B cell (primary cell): ENCODE results near the gene NAA35. TPM values are rescaled to one million over a fixed set of nuclear protein-coding genes. Genes with fewer than 3 reads are reported as not detected.

Experiments used
- ATAC-seq: fragments of 200-7000 bp; cut with Tn5 transposase; one replicate; pipeline ENCODE4 v1.10.0; 2021; ENCODE audit warnings: low read depth, mild to moderate bottlenecking, moderate number of reproducible peaks, moderate library complexity
- CTCF ChIA-PET: fragments of 350-600 bp; sonication (Branson Sonifier 250); formaldehyde crosslinking; loops from one replicate; lab custom pipeline; 2021; ENCODE audit warnings: antibody characterized with exemption, inconsistent platforms; lab: Charles Lee
- POLR2A ChIA-PET: fragments of 350-600 bp; sonication (Branson Sonifier 250); formaldehyde crosslinking; loops from one replicate; lab custom pipeline; 2021; ENCODE audit warnings: antibody characterized with exemption; lab: Charles Lee
- DNase-seq: peaks from one replicate; pipeline ENCODE4 v3.0.0; 2013
- H2AFZ ChIP-seq: 2 replicates; pipeline ENCODE4 v1.6.1; 2012; ENCODE audit warnings: mild to moderate bottlenecking, low read depth, low read length; ENCODE audit not compliant: insufficient read depth, poor library complexity, severe bottlenecking
- H3K27ac ChIP-seq, 2 donors: 1 replicate in 1 of 2; 2 replicates in 1 of 2; pipeline ENCODE4 v1.5.1; 2012 to 2013; ENCODE audit warnings: low read length in 2 of 2, mild to moderate bottlenecking in 2 of 2, moderate library complexity in 1 of 2
- H3K27me3 ChIP-seq, 4 experiments: fragments of 200-600 bp in 1 of 4; sonication (generic) in 1 of 4; replicated peaks in 1 of 4; 1 replicate in 2 of 4; 2 replicates in 2 of 4; pipeline versions ENCODE4 v1.6.1 to v1.7.0; 2013 to 2016; ENCODE audit warnings: low read length in 3 of 4, mild to moderate bottlenecking in 2 of 4, mixed read lengths in 1 of 4, moderate library complexity in 1 of 4; ENCODE audit not compliant: insufficient read depth in 4 of 4, control insufficient read depth in 3 of 4; ENCODE audit errors: control extremely low read depth in 1 of 4
- H3K36me3 ChIP-seq, 2 experiments: replicated peaks in 1 of 2; 1 replicate in 1 of 2; 2 replicates in 1 of 2; pipeline versions ENCODE4 v1.6.1 to v1.7.1; 2013; ENCODE audit warnings: low read length in 1 of 2; ENCODE audit not compliant: insufficient read depth in 2 of 2, control insufficient read depth in 1 of 2; ENCODE audit errors: control extremely low read depth in 1 of 2, extremely low read depth in 1 of 2
- H3K4me1 ChIP-seq, 2 donors: fragments of 200-600 bp in 1 of 2; sonication (generic) in 1 of 2; 1 replicate in 1 of 2; 2 replicates in 1 of 2; pipeline versions ENCODE4 v1.5.1 to v1.6.1; 2013 to 2017; ENCODE audit warnings: low read length in 2 of 2; ENCODE audit not compliant: control insufficient read depth in 2 of 2, insufficient read depth in 2 of 2
- H3K4me2 ChIP-seq: replicated peaks from 2 replicates; pipeline ENCODE3; 2012; ENCODE audit warnings: mild to moderate bottlenecking, low read depth, low read length; ENCODE audit not compliant: poor library complexity, severe bottlenecking
- H3K4me3 ChIP-seq, 5 experiments: fragments of 200-600 bp in 1 of 5; sonication (generic) in 1 of 5; 1 replicate in 3 of 5; 2 replicates in 2 of 5; pipeline versions ENCODE4 v1.5.1 to v1.7.0; 2011 to 2016; ENCODE audit warnings: low read length in 4 of 5, mild to moderate bottlenecking in 4 of 5, low read depth in 2 of 5, control low read depth in 1 of 5, moderate library complexity in 1 of 5; ENCODE audit not compliant: insufficient read depth in 1 of 5; ENCODE audit errors: control extremely low read depth in 1 of 5, extremely low read depth in 1 of 5
- H3K79me2 ChIP-seq: fragments of 200-600 bp; sonication (generic); one replicate; pipeline ENCODE4 v1.6.0; 2016; ENCODE audit warnings: low read length; ENCODE audit not compliant: control insufficient read depth, insufficient read depth
- H3K9ac ChIP-seq: fragments of 200-600 bp; sonication (generic); 2 replicates; pipeline ENCODE4 v1.6.1; 2017; ENCODE audit warnings: mild to moderate bottlenecking, low read length, moderate library complexity
- H3K9me3 ChIP-seq, 3 donors: one replicate each; pipeline versions ENCODE4 v1.6.1 to v1.7.1; 2013; ENCODE audit warnings: low read length in 2 of 3; ENCODE audit not compliant: control insufficient read depth in 2 of 3, insufficient read depth in 1 of 3; ENCODE audit errors: control extremely low read depth in 1 of 3
- H4K20me1 ChIP-seq: 2 replicates; pipeline ENCODE4 v1.6.0; 2012; ENCODE audit warnings: mild to moderate bottlenecking, low read length; ENCODE audit not compliant: insufficient read depth, control insufficient read depth, poor library complexity, severe bottlenecking
- H3K27ac Mint-ChIP-seq: one replicate; pipeline ENCODE4 v1.8.0; 2021; ENCODE audit warnings: mixed read lengths
- H3K27me3 Mint-ChIP-seq: one replicate; pipeline ENCODE4 v1.8.0; 2021; ENCODE audit warnings: mixed read lengths
- H3K4me1 Mint-ChIP-seq: one replicate; pipeline ENCODE4 v1.8.0; 2021; ENCODE audit warnings: mixed read lengths
- H3K4me3 Mint-ChIP-seq: one replicate; pipeline ENCODE4 v1.8.0; 2021; ENCODE audit warnings: mixed read lengths
- H3K9me3 Mint-ChIP-seq: one replicate; pipeline ENCODE4 v1.8.0; 2022; ENCODE audit warnings: mixed read lengths; ENCODE audit not compliant: insufficient read depth
- CTCF ChIP-seq: fragments of 200-600 bp; IDR thresholded peaks from one replicate; pipeline ENCODE4 v1.8.0; 2022; ENCODE audit warnings: antibody characterized with exemption, mild to moderate bottlenecking
- EZH2 ChIP-seq: IDR thresholded peaks from 2 replicates; pipeline ENCODE4 v1.6.1; 2012; ENCODE audit warnings: borderline replicate concordance, low read depth, mild to moderate bottlenecking, moderate library complexity, low read length; ENCODE audit not compliant: insufficient read depth, poor library complexity, severe bottlenecking
- WGBS: methylation state at CpG from one replicate; pipeline ENCODE4 v1.1.5; 2013; ENCODE audit warnings: missing lambda C conversion rate; ENCODE audit not compliant: insufficient coverage; 5-methylcytosine and 5-hydroxymethylcytosine counted together
- intact Hi-C: fragments of 100-400 bp; cut with micrococcal nuclease; formaldehyde crosslinking; loops from one replicate; pipeline ENCODE4 v1.10.0; 2022
- polyA plus RNA-seq: library from polyadenylated mRNA; depleted of rRNA; stranded (reverse); fragments of >200 nt; gene quantifications from 2 replicates; pipeline ENCODE4 v1.2.3, GENCODE V29; 2012
- total RNA-seq, 2 donors: library from RNA; stranded (reverse); fragments of 120-200 nt in 1 of 2; gene quantifications; 1 replicate in 1 of 2; 2 replicates in 1 of 2; pipeline versions ENCODE4 v1.2.3 to v1.2.4, GENCODE V29; 2013 to 2022

Gene NAA35
- total and polyA plus RNA-seq, 2 donors (not counting 1 experiment from before 2014, with no cell fraction given), result 4.5 to 26.2 TPM

DNA sequence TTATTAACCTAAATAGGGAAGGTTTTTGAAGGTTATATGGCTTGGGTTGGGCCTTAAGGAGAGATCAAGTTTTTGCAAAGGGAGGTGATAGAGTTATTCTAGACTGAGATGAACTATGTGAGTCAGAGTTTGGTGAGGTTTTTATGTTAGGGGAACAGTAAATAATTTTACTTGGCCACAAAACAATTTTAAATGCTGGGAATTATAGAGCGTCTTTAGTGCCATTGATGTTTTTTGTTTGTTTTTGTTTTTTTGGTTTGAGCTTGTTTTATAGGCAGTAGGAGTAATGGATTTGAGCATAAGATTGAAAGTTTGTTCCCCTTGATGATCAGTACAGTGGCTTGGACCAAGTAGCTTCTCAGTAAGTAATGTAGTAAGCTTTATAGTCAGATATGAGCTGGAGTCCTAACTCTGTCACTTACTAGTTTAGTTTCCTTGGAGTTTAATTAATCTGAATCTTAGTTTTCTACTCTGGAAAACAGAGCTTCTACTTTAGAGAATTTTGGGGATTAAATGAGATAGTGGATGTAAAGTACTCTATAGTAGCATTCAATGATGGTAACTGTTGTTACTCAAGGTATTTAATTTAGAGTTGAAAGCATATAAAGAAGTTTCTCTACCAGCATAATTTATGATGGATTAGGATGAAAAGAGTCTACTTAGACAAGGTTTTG is 2.9 kb downstream of the NAA35 start:
- Histone ChIP-seq H3K4me3 (no peak overlapping the region), H3K27ac (peak overlapping the region in 1 of 2 donors; percentile 30), H2AFZ (no peak overlapping the region), H3K4me1 (peaks cover 22 to 26% of the 10 kb centered on the region in 2 donors), H3K36me3 (peaks cover 2 to 19% of the 10 kb centered on the region in 2 experiments), H3K9ac (no peak overlapping the region), H3K9me3 (peaks cover 0 to 9% (median 0%) of the 10 kb centered on the region in 3 donors), H3K27me3 (no peaks in the 10 kb centered on the region), H4K20me1 (peaks cover 35% of the 10 kb centered on the region), H3K4me2 (no peak overlapping the region), H3K79me2 (peaks cover 60% of the 10 kb centered on the region)
- H3K9me3 Mint-ChIP-seq, result no peaks in the 10 kb centered on the region
- DNase-seq (no peak), ATAC-seq (no peak)
- H3K27ac Mint-ChIP-seq, result no peak overlapping the region
- H3K4me1 Mint-ChIP-seq, result peaks cover 38% of the 10 kb centered on the region
- TF ChIP-seq EZH2, result no peak
- no peak for TF ChIP-seq CTCF
- WGBS, result 100% methylated on average over 1 of the region's 1 CpG
- H3K27me3 Mint-ChIP-seq, result peaks cover 5% of the 10 kb centered on the region
- POLR2A ChIA-PET, result no interaction called here
- CTCF ChIA-PET, result no interaction called here
- intact Hi-C loops, result loop anchor here (5.0 kb wide), 1 partner anchor 332 kb away; no protein-coding TSS in a partner anchor
- H3K4me3 Mint-ChIP-seq, result no peak overlapping the region

DNA sequence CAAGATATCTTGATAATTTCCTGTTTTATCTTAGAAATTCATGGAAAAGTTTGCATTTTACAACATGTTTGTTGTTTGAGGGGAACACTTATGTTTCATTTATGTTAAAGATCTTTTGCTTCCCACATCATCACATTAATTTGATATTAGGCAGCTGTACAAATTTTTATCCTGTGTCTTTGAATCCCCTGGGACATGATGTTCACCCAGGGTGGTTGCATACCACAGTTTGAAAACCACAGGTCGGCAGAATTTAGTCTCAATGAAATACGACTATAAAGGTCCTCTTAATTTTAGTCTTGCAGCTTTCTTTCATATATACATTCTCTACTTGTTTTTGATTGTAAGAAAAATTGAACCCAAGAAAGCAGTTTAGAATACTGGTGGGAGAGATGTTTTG is 3.7 kb downstream of the NAA35 start:
- peak overlapping the region in 1 of 2 donors; percentile 30 for H3K27ac ChIP-seq
- no CpG with 5 or more reads among the region's 2 CpGs for WGBS
- TF ChIP-seq EZH2 (no peak), CTCF (no peak)
- H3K4me3 Mint-ChIP-seq, result no peak overlapping the region
- peaks cover 22 to 26% of the 10 kb centered on the region in 2 donors for H3K4me1 ChIP-seq
- intact Hi-C loops, result loop anchor here (5.0 kb wide), 1 partner anchor 332 kb away; no protein-coding TSS in a partner anchor
- no peak overlapping the region for H2AFZ ChIP-seq
- H3K36me3 ChIP-seq, result peaks cover 2 to 22% of the 10 kb centered on the region in 2 experiments
- H3K27ac Mint-ChIP-seq, result no peak overlapping the region
- H3K4me2 ChIP-seq, result peak overlapping the region; percentile 2
- H3K9me3 ChIP-seq, result peaks cover 0 to 5% (median 0%) of the 10 kb centered on the region in 3 donors
- H3K27me3 ChIP-seq, result no peaks in the 10 kb centered on the region
- ChIA-PET POLR2A (no interaction called here), CTCF (no interaction called here)
- DNase-seq (no peak), ATAC-seq (no peak)
- peaks cover 68% of the 10 kb centered on the region for H3K79me2 ChIP-seq
- H3K4me3 ChIP-seq, result no peak overlapping the region
- H3K9ac ChIP-seq, result no peak overlapping the region
- H3K4me1 Mint-ChIP-seq, result peaks cover 40% of the 10 kb centered on the region
- H4K20me1 ChIP-seq, result peaks cover 35% of the 10 kb centered on the region
- no peaks in the 10 kb centered on the region for H3K27me3 Mint-ChIP-seq
- H3K9me3 Mint-ChIP-seq, result no peaks in the 10 kb centered on the region
